Epithelial cell of proximal tubule (primary cell): Measurements from ENCODE around the gene HID1. TPM values are rescaled to one million over a fixed set of nuclear protein-coding genes. Genes with fewer than 3 reads are reported as not detected.

Experiments used
- DNase-seq: peaks from one replicate; pipeline ENCODE4 v3.0.0-alpha.2; 2011; ENCODE audit warnings: low read depth
- H3K4me3 ChIP-seq: 2 replicates; pipeline ENCODE4 v1.5.1; 2011; ENCODE audit warnings: low read depth, mild to moderate bottlenecking, low read length
- total RNA-seq: library from RNA; depleted of rRNA; stranded (reverse); fragments of >200 nt; gene quantifications from 2 replicates; pipeline ENCODE4 v1.2.3, GENCODE V29; 2015
- TF ChIP-seq, protein P1 (sequence below): conservative IDR thresholded peaks from 2 replicates; pipeline ENCODE4 v1.5.1; 2012; ENCODE audit warnings: low read depth, mild to moderate bottlenecking, low read length

HID1 gene
- total RNA-seq, 1 donor from 2014 or later = 19.1 TPM

DNA sequence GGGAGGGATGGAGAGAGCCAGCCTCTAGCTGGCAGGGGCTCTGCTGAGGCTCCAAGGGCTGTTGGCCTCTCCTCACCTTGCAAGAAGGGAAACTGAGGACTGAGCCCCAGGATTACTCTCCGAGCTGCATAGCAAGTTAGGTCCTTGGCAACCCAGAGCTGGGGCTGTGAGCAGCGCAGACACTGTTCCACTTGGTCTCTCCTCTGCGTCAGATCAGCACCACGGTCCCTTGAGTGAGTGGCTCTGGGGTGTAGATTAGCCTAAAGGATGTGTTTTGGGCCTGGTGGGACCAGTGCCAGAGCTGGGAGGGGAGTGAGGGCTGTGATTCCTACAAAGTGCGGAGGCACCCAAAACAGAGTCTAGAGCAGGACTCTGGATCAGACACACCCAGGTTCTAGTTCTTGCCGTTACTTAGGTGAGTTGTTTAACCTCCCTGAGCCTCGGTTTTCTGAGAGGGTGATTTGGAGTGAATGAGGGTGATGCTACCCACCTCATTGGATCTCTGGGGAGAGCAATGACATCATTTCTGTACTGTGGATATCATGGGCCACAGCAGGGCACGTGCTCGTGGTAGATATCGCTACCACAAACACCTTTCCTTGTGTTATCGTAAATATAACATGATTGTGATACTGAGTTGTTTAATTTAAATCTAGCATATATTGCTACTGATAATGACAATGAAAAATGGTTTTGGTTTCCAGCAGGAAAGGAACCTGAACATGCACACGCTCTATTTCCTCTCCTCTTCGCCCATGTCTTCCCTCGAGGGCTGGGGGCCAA lies 71.0 kb downstream of the HID1 start:
- H3K4me3 ChIP-seq = no peak overlapping the region
- DNase-seq = no peak
- TF ChIP-seq, protein P1, sequence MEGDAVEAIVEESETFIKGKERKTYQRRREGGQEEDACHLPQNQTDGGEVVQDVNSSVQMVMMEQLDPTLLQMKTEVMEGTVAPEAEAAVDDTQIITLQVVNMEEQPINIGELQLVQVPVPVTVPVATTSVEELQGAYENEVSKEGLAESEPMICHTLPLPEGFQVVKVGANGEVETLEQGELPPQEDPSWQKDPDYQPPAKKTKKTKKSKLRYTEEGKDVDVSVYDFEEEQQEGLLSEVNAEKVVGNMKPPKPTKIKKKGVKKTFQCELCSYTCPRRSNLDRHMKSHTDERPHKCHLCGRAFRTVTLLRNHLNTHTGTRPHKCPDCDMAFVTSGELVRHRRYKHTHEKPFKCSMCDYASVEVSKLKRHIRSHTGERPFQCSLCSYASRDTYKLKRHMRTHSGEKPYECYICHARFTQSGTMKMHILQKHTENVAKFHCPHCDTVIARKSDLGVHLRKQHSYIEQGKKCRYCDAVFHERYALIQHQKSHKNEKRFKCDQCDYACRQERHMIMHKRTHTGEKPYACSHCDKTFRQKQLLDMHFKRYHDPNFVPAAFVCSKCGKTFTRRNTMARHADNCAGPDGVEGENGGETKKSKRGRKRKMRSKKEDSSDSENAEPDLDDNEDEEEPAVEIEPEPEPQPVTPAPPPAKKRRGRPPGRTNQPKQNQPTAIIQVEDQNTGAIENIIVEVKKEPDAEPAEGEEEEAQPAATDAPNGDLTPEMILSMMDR = no peak

Other genes with a start within 250 kb of the HID1 start
- gene RAB37, start 235.5 kb downstream of the HID1 start, total RNA-seq = 0.14 TPM in 1 of 2 replicates, not detected in the other
- 45.1 and 64.6 TPM in 2 replicates for gene NHERF1, start 224.1 kb downstream of the HID1 start, total RNA-seq
- gene NAT9, start 196.4 kb downstream of the HID1 start, total RNA-seq = 18.2 and 24.5 TPM in 2 replicates
- gene GRIN2C, start 112.9 kb downstream of the HID1 start, total RNA-seq = not detected in 2 replicates
- 21.9 and 31.5 TPM in 2 replicates for gene FDXR, start 99.8 kb downstream of the HID1 start, total RNA-seq
- gene FADS6, start 79.1 kb downstream of the HID1 start, total RNA-seq = not detected in 2 replicates
- not detected in 2 replicates for gene USH1G, start 49.5 kb downstream of the HID1 start, total RNA-seq
- not detected in 2 replicates for gene OTOP2, start 48.5 kb downstream of the HID1 start, total RNA-seq
- gene OTOP3, start 36.9 kb downstream of the HID1 start, total RNA-seq = not detected in 2 replicates
- gene CDR2L, start 14.9 kb upstream of the HID1 start, total RNA-seq = 38.9 and 64.4 TPM in 2 replicates
- gene MRPL58, start 39.9 kb upstream of the HID1 start, total RNA-seq = 52.2 and 113 TPM in 2 replicates
- gene ATP5PD, start 74.2 kb upstream of the HID1 start, total RNA-seq = 232 and 360 TPM in 2 replicates
- 15.8 and 19.2 TPM in 2 replicates for gene KCTD2, start 74.5 kb upstream of the HID1 start, total RNA-seq
- 15.1 and 15.9 TPM in 2 replicates for gene SLC16A5, start 115.2 kb upstream of the HID1 start, total RNA-seq
- gene ARMC7, start 137.2 kb upstream of the HID1 start, total RNA-seq = 8.5 and 12.3 TPM in 2 replicates
- 139 and 140 TPM in 2 replicates for gene NT5C, start 159.0 kb upstream of the HID1 start, total RNA-seq
- 539 and 692 TPM in 2 replicates for gene JPT1, start 181.8 kb upstream of the HID1 start, total RNA-seq
- 130 and 166 TPM in 2 replicates for gene SUMO2, start 210.2 kb upstream of the HID1 start, total RNA-seq
- gene NUP85, start 232.9 kb upstream of the HID1 start, total RNA-seq = 43.2 and 57.4 TPM in 2 replicates